ENCODE measurements around the gene SLCO4C1.

GRCh38 chr5:102296178-102296817, at the start of gene SLCO4C1:
- TF ChIP-seq ZNF274 (IDR thresholded peaks at IDR 0.05; ENCODE audit: low read depth, low read length) (no peak), YY1 (IDR thresholded peaks at IDR 0.05; ENCODE audit: insufficient read depth, insufficient read length) (no peak), SUZ12 (IDR thresholded peaks at IDR 0.05; ENCODE audit: extremely low read depth, insufficient read depth, insufficient read length) (no peak)
